ENCODE data around the gene SNED1.

SNED1 gene

DNA sequence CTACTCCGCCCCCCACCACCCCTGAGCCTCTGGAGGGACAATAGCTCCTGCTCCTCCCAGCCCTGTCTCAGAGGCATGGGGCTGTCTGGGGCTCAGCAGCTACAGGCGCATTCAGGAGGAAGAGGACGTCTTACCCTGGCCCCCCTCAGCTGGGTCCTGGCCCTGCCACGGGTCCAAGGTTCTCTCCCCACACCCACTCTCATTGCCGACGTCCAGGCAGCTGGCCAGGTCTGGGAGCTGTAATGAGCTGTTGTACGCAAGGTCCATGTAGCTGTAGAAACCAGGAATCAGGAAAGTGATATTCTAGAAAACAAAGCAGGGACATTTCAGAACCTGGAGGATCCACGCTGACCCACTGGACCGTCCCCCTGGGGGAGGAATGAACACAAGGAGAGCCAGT lies 137.3 kb downstream of the SNED1 start:
- TF ChIP-seq, protein P1, sequence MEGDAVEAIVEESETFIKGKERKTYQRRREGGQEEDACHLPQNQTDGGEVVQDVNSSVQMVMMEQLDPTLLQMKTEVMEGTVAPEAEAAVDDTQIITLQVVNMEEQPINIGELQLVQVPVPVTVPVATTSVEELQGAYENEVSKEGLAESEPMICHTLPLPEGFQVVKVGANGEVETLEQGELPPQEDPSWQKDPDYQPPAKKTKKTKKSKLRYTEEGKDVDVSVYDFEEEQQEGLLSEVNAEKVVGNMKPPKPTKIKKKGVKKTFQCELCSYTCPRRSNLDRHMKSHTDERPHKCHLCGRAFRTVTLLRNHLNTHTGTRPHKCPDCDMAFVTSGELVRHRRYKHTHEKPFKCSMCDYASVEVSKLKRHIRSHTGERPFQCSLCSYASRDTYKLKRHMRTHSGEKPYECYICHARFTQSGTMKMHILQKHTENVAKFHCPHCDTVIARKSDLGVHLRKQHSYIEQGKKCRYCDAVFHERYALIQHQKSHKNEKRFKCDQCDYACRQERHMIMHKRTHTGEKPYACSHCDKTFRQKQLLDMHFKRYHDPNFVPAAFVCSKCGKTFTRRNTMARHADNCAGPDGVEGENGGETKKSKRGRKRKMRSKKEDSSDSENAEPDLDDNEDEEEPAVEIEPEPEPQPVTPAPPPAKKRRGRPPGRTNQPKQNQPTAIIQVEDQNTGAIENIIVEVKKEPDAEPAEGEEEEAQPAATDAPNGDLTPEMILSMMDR (IDR thresholded peaks at IDR 0.05; ENCODE audit: insufficient read depth, missing control alignments) = no peak
- DNase-seq (ENCODE audit: insufficient read length, low spot score) (no peak), FAIRE-seq (no peak)

DNA sequence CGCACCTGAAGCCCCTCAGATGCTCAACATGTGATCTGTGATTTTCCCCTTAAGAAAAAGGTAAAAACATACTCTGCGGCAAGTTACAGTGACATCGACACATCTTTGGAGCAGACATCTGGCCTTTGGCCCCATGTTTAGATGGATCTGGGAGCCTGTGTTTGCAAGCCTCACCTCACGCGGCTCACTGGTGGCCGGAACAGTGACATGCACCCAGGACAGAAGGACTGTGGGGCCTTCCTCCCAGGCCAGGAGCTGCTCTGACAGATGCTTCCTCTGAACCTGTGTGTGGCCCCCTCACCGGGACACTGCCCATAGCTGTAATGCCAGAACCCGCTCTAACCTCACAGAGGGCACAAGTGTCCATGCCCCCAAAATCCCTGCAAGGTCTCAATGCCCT lies 137.8 kb downstream of the SNED1 start:
- TF ChIP-seq, protein P1 (IDR thresholded peaks at IDR 0.05; ENCODE audit: insufficient read depth, missing control alignments) = no peak
- FAIRE-seq (no peak), DNase-seq (ENCODE audit: insufficient read length, low spot score) (no peak)

DNA sequence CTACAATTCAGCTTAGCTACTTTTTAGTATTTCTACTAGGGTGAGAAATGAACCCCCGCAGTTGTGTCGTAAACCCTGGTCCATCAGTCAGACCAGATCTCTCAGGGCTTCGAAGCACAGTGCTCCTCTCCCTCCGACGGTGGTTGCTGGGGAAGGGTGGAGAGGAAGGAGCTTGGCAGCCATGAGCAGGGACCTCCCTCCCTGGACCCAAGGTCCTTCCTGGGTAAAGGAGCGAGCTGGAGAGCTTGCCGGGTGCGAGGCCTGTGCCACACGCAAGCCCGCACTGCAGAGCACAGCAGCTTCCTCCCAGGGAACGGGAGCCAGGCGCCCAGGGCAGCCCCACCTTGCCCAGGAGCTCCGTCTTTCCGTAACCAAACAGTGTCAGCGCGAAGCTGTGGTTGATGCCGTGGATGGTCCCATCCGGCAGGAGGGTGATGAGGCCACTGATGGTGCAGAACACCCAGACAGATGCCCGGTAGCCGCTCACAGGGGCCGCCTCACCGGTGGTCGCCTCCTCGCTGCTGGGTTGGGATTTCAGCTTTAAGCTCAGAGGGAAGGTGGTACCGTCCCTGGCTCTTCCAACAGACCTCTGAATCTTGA lies 138.3 kb downstream of the SNED1 start:
- TF ChIP-seq, protein P1 (IDR thresholded peaks at IDR 0.05; ENCODE audit: insufficient read depth, missing control alignments) = no peak
- no peak for FAIRE-seq
- DNase-seq (ENCODE audit: insufficient read length, low spot score) = no peak

DNA sequence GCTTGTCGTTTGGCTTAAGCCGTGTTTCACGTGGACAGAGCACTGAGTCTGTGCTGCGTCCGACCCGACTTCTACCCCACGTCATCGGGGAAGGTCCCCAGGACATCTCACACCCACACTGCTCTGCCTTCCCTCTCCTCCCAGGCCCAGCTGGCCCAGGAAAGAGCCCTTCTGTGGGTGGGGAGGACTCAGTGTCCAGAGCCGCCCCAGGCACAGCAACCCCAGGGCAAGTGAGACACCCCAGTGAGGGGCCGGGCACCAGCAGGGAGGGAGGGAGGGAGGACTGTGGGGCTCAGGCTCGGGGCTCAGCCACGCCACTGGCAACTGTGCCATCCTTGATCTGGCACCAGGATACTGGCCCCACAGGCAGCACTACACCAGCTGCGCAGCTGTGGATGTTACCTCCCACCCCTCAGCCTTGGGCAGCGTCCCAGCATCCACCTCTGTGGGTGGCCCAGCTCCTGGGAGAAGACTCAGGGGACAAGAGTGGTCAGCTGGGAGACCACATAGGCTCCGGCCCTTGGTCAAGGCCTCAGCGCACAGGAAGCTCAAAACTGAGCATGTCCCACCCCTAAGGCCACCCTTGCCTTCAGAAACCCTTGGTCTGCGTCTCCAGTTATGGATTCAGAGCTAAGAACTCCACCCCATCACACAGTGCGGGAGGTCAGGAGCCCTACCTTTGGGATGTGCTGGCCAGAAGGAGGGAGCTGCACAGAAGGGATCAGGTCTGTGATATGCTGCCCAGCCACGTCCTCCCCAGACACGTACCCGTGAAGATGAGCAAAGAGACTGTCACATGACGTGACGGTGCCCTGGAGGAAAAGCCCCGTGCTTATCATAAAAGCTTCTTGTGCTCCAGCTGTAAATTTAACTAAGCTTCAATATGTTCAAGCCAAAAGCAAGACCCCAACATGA lies 139.1 kb downstream of the SNED1 start:
- no peak for FAIRE-seq

DNA sequence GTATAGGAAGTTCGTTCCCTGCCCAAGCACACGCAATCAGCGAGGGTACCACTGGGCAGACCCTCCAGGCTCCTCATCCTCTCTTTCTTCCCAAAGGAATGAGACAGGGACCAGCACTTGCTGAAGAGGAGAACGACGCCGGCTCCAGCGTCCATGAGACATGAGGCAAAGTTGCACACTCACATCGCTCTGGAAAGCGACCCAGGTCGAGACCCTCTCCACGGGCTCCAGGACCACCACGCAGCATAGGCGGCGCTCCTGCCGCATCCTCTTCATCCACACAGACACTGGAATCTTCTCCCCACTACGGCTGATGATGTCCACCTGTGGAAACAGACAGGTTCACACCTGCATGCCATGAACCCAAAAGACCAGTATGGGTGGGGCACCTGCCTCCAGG lies 140.1 kb downstream of the SNED1 start:
- DNase-seq (ENCODE audit: insufficient read length, low spot score) (no peak), FAIRE-seq (no peak)
- TF ChIP-seq, protein P1 (IDR thresholded peaks at IDR 0.05; ENCODE audit: insufficient read depth, missing control alignments) = no peak

More for the DNA sequence above, 139.1 kb downstream of the SNED1 start:
- DNase-seq (ENCODE audit: insufficient read length, low spot score) = no peak
- TF ChIP-seq, protein P1 (IDR thresholded peaks at IDR 0.05; ENCODE audit: insufficient read depth, missing control alignments) = no peak

DNA sequence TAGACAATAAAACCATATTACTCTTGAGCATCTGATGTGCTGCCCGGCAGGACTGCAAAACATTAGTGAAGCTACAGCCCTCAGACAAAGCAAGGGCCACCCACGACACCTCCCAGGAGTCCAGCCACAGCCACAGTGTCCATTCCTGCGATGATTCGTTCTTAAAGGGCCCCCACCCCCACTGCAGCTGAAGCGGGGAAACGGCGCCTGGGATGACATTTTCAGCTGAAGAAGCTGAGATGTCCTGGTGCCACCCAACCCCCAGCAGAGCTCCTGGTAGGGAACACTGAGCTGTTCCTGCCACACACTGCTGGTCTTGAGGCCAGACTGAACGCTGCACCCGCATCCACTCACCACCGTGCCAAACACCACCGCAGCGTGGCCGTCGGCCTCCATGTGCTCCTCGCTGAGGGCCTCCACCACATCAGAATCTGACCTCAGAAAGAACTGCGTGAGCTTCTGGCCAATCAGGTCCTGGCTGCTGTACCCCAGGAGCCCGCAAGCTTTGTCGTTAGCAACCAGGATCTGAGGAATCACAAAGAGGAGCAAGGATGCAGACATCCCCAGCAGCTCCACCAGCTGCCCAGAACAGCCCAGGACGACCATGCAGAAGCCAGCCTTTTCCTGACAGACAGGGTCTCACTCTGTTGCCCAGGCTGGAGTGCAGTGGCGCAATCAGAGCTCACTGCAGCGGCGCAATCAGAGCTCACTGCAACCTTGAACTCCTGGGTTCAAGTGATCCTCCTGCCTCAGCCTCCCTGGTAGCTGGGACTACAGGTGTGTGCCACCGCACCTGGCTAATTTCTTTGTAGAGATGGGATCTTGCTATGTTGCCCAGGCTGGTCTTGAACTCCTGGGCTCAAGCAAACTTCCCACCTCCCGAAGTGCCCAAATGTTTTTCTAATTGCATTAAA lies 141.4 kb downstream of the SNED1 start:
- DNase-seq (ENCODE audit: insufficient read length, low spot score) (no peak), FAIRE-seq (no peak)
- TF ChIP-seq, protein P1 (IDR thresholded peaks at IDR 0.05; ENCODE audit: insufficient read depth, missing control alignments) = no peak

Data from D721Med (cell line).